GM23248 (cell line): ENCODE data around the gene TAF11L14.

ENCODE experiments used
- EZH2 ChIP-seq: fragments of 200-600 bp; sonication (generic); IDR thresholded peaks from 2 replicates; pipeline ENCODE4 v1.6.1; 2018; ENCODE audit warnings: antibody characterized with exemption, mild to moderate bottlenecking; ENCODE audit not compliant: insufficient read depth, poor library complexity, severe bottlenecking
- EZH2phosphoT487 ChIP-seq: fragments of 200-600 bp; sonication (generic); IDR thresholded peaks from 2 replicates; pipeline ENCODE4 v1.6.1; 2018; ENCODE audit warnings: antibody characterized with exemption, moderate library complexity, mild to moderate bottlenecking, low read depth; ENCODE audit not compliant: insufficient read depth

DNA sequence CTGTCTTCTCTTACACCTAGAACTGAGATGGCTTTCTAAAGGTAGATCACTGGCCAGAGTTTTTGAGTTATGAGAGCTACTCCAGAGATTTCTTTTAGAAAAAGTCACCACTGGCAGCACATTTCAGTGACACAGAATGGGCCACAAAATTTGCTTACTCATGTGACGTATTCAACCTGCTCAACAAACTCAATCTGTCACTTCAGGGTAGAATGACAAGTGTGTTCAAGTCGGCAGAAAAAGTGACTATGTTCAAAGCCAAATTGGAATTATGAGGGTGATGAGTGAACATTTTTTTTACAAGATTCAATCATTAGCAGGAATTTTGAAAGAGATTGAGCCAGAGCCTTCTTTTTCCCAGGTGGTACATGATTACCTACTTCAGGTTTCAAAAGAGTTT lies 46.5 kb downstream of the TAF11L14 start:
- TF ChIP-seq EZH2 = no peak
- no peak for TF ChIP-seq EZH2phosphoT487
